NCI-H146 treated with DMSO at 0.1 percent for 48 hours (cell line): Measurements from ENCODE around the gene PTPRN2.
"Not testable (repeated sequence)": the region's sequence is repeated elsewhere in the genome, so short reads cannot be mapped to it uniquely, and the experiment has no call there.

Experiments
- DNase-seq: peaks from one replicate; lab custom pipeline; 2025; ENCODE audit not compliant: unreplicated experiment; lab: John Stamatoyannopoulos, UW

Gene PTPRN2

DNA sequence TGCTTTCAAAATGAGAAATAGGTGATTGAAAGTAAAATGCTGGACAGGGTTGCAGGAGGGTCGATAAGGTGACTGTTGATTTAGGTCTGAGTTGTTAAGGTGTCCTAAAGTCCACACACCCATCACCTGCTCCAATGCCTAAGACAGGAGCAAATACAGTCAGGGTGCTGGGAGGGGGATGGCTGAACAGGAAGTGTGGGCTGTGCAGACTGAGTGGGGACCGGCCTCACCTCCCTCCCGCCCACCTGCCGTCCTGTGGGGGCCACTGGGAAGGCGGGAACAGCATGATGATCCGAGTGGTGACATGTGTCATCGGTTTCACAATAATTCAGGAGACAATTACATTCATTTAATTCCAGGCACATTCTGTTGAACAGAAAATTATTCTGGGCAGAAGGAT, 990.1 kb downstream of the PTPRN2 start:
- DNase-seq: no peak

DNA sequence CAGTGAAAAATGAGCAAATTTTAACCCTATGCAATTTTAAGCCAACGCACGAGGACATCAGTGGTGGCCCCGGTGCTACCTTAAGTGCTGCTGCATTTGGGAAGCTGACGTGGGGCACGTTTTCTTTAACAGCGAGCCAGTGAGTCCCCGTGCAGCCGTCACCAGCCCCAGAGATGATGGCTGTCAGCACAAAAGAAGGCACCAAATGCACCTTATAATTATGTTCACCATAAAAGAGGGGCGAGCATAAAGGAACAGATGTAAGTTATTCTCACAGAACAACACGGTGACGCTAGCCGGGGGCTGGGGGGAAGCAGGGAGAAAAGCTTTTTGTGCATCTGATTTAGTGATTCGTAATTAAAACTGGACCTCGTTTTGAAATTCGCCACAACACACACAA, 990.7 kb downstream of the PTPRN2 start:
- no peak for DNase-seq

DNA sequence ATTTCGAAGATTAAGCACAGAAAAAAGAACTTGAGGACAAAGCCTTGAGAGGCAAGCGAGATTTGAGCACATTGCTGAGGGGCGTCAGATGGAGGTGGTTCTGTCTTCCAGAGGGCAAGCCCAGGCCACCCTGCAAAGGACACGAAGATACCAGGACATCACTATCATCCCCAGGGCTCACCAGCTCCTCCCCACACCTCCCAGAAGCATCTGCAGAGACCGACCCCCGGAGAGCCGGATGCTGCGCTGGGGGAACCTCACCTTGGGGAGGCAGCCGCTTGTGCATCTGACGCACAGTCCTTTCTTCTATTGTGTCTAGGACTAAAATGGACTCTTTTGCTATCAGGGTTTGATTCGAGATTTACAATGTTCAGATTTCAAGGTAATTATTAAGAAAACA, 991.2 kb downstream of the PTPRN2 start:
- no peak for DNase-seq

DNA sequence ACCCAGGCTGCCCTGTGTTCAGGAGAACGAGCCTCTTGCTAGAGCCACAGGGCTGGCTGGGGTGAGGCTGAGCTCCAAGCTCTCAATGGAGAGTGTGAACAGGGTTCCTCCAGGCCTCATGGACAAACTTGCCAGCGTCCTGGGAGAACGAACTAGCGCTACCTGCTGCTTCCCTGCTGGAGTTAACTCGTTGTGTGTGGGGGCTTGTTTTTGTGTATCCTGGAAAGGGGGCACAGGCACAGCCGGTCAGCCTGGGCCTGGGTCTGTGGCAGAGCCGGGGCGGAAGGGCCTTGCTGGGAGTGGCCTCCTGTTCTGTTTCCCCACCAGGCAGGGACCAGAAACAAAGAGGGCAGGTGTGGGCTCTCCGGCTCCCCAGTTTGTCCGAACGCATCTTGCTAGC, 991.6 kb downstream of the PTPRN2 start:
- DNase-seq: no peak

DNA sequence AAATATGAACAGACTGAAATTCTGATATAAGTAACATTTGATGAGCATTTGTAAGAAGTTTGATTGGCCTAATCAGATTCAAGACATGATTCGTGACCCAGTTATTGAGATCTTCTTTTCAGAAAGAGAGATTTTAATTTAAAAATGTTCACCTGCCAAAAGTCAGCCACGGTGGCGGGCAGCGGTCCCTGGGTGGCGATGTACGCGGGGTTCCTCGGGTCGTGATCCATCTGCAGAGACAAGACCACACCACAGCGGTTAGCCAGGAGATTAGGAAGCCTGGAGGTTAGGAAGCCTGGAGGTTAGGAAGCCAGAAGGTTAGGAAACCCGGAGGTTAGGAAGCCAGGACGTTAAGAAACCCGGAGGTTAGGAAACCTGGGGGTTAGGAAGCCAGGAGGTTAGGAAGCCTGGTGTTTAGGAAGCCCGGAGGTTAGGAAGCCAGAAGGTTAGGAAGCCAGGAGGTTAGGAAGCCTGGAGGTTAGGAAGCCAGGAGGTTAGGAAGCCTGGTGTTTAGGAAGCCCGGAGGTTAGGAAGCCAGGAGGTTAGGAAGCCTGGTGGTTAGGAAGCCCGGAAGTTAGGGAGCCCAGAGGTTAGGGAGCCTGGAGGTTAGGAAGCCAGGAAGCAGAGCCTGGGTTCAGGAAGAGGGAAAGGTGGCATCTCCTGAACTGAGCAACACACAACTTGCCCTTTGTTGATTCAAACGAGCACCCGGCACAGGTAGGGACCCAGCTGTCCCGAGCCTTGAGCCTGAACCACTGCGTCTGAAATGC, 992.4 kb downstream of the PTPRN2 start:
- DNase-seq: no peak

DNA sequence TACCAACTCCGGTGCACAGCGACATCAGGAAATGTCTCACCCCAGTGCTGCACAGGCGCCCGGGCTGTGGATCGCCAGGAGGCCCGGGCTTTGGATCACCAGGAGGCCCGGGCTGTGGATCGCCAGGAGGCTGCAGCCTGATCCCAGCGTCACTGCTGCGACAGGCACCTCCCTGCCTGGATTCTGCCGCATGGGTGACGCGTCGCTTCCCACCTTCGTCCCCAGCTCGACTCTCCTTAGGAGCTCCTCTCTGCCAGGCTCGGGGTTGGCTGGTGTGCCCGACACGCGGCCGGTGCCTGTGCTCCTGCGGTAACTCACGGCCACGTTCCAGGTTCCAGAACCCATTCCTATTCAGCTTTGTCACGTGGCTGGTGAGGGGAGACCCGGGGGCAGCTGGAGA, 993.3 kb downstream of the PTPRN2 start:
- no peak for DNase-seq

DNA sequence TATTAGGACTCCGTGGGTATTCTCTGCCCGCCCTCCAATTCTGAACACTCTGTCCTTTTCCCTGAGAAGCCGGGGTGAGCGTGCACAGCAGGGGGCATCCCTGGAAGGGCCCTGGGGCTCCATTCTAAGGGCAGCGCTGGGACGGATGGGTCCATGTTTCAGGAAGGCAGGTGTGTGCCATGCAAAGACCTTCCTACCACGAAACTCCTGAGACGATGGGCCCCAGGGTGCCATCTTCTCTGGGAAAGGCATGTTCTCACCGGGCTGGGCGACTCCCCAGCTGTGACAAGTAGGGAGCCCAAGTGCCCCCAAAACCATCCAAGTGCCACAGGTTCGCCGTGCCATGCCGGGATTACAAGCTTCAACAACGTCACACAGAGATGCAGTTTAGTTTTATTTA, 994.1 kb downstream of the PTPRN2 start:
- no peak for DNase-seq

DNA sequence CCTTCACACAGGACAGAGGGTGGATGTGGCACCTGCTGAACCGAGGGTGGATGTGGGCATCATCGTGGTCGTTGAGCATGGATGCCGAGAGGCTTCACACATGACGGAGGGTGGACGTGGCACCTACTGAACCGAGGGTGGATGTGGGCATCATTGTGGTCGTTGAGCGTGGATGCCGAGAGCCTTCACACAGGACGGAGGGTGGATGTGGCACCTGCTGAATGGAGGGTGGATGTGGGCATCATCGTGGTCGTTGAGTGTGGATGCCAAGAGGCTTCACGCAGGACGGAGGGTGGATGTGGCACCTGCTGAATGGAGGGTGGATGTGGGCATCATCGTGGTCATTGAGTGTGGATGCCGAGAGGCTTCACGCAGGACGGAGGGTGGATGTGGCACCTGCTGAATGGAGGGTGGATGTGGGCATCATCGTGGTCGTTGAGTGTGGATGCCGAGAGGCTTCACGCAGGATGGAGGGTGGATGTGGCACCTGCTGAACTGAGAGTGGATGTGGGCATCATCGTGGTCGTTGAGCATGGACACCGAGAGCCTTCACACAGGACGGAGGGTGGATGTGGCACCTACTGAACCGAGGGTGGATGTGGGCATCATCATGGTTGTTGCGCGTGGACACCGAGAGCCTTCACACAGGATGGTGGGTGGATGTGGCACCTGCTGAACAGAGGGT, 994.8 kb downstream of the PTPRN2 start:
- not testable (repeated sequence) for DNase-seq

DNA sequence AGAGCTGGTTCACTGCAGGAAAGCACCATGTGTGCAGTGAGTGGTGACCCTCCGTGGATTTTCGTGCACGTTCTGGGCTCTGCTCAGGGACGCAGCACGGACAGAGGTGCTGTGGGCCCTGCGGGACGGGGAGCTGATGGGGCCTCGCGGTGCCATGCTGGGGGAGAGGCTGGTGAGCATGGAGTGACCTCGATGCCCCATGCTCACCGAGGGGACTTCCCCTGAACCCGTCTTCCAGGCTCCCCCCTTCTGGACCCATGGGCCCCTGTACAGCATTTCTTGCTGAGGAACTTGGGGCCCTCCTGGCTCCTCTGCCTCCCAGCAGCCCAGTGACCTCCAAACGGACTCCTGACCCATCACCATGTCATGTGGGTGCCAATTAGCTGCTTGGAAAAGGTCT, 997.1 kb downstream of the PTPRN2 start:
- no peak for DNase-seq

DNA sequence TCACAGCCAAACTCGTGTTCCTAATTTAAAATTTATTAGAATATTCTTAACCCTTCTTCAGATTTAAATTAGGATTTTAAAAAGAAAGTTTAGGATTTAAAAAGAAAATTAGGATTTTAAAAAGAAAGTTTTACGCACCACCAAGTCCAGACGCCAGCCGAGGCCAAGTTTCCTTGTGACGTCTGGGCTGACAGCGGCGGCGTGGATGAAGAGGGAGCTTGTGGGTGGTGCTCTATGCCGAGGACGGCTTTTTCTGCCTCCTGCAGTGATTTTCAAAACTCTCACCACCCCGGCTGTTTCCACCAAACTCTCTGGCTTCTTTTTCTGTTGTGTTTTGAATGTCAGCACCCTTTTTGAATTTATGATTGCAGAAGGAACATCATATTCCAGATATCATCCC, 997.9 kb downstream of the PTPRN2 start:
- DNase-seq: no peak

DNA sequence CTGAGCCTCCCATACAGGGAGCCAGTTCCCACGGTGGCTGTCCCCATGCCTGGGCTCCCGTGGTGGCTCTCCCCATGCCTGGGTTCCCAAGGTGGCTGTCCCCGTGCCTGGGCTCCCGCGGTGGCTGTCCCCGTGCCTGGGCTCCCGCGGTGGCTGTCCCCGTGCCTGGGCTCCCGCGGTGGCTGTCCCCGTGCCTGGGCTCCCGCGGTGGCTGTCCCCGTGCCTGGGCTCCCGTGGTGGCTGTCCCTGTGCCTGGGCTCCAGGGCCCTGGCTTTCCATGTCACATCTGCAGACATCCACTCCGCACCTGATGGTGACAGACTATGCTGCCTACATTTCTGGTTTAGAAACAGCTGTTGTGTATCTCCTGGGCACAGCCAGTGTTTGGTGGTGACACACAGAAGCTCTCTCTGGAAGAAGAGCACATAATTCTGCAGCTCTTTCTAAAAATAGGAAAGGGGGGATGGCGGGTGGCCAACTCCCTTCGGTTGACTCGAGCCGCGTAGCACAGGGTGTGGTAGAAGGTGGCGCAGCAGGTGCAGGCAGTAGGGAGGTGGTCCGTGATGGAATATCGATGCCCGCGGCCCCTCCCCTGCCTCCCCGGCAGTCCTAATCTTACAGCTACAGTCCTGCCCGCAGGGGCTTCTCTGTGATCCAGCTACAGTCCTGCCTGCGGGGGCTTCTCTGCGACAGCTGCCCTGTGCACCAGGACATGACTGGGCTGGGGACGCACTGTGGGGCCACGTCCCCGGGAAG, 999.6 kb downstream of the PTPRN2 start:
- DNase-seq: no peak

DNA sequence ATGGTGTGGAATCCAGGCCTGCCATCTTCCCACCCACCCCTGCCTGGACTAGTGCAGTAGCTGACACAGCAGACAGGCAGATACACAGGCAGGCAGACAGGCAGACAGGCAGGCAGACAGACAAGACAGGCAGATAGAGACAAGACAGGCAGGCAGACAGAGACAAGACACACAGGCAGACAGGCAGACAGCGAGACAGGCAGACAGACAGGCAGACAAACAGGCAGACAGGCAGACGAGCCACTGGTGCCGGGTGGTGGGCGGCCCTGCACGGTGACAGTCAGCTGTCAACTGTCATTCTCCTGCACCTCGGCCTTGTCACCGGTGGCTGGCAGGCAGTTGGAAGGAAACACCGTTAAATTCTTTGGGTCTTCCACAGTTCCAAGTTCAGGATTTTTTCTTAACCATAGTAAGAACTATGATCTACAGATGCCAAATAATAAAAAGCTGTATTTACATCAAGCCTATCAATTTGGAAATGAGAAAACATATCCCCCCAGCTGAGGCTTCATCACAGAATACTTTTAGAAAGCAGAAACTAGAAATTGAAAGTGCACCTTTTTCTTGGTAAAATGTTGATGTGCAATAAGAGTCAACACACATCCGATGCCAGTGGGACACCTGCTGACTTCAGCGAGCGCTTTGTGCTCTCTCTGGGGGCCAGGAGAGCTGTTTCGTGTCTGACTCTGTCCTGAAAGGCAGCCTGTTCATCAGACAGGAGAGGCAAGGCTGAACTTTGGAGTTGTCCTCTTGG, 1000.4 kb downstream of the PTPRN2 start:
- DNase-seq: no peak

DNA sequence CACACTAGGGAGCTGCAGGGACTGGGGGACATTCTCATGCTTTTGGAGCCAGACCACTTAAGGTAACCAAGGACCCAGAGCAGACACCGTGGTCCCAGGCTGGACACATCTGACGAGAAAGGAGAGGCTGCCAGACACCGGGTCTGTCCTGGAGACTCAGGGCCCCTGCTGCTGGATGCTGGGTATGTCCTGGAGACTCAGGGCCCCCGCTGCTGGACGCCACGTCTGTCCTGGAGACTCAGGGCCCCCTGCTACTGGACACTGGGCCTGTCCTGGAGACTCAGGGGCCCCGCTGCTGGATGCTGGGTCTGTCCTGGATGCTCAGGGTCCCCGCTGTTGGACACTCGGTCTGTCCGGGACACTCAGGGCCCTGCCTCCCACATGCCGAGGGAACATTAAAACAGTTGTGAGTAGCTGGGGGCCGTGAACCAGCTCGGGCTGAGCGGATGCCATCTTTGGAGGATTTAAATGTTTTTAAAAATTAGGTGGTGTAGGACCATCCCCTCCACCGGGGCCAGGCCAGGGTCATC, 1001.1 kb downstream of the PTPRN2 start:
- no peak for DNase-seq

DNA sequence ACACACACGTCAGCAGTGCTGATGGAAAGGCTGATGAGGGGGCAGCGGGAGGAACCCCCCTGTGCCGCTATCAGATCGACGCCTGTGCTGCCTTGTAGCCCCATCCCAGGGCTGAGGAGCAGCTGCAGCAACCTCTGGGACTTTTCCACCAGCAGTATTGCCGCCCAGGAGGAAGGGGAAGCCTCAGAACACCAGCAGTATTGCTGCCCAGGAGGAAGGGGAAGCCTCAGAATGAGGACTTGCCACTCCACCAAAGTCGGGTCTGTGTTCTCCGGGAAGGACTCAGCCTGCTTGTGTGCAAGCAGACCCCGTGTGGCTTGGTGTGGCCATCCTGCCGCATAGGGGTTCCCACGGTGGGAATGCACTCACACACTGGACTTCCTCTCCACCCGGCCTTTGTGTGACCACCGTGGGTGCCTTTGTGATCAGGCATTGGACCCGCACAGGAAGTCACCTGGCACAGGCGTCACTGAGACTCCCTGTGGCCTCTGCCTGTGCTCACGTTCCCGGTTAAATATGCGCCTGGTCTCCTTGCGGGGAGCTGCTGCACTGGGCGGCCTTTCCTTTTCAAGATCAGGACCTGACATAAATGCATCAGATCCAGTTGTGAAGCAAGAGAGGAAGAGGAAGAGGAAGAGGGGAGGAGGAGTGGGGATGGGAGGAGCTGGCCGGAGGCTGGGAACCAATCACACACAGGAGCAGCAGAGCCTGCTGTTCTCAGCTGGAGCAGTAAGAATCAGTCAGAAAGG, 1002.3 kb downstream of the PTPRN2 start:
- DNase-seq: no peak

DNA sequence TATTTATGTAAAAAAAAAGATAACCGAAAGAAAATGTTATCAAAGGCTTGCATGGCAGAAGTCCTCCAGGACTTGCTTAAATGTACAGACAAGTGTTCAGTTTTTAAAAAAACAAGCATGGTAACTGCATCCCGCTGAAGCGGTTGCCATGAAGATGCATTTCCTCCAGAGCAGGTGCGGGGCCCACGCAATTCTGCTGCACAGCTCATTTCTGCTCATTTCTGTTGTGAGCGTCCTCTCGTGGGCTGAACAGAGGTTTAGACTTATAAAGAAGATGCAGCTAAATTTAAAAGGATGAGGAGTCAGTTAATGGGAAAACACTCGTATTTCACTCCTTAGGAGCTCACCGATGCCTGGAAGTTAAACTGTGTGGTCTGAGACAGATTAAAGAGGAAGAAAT, 1003.2 kb downstream of the PTPRN2 start:
- DNase-seq: no peak

DNA sequence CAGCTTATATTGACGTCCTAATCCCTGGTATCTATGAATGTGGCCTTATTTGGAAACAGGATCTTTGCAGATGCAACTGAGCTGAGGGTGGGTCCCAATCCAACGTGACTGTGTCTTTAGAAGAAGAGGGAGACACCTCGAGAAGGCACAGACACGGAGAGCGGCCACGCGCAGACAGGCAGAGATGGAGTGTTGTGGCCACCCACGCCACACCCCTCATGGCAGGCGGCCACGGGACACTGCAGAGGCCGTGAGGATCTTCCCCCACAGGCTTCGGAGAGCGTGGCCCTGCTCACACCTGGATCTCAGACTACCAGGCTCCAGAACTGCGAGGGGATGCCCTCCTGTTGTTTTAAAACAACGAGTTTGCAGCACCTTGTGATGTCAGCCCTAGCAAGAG, 1005.9 kb downstream of the PTPRN2 start:
- DNase-seq: no peak

DNA sequence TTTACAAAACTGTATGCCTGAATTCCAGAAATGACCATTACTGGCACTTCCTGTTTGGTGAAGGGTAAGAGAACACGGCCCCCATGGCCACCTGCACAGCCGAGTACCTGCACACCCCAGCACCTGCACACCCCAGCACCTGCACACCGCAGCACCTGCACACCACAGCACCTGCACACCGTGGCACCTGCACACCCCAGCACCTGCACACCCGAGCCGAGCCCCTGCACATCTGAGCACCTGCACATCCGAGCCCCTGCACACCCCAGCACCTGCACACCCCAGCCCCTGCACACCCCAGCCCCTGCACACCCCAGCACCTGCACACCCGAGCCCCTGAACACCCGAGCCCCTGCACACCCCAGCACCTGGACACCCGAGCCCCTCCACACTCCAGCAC, 1007.3 kb downstream of the PTPRN2 start:
- no peak for DNase-seq

DNA sequence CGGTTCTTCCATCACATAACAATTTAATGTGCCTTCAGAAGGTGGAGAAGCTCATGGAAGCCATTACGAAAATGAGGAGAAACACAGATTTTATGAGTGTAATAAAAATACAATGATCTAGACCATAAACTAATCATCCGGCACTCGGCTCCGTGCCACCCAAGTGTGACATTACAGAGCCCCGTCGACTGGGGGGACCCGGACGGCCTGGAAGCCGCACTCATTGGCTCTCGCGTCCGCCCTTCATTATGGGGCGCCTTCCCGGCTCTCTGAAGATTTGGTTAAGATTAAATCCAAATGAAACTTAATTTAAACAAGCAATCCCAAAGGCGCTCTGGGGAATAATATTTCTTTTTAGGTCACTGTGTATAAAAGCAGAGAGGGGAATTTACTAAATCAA, 1008.2 kb downstream of the PTPRN2 start:
- DNase-seq: no peak

DNA sequence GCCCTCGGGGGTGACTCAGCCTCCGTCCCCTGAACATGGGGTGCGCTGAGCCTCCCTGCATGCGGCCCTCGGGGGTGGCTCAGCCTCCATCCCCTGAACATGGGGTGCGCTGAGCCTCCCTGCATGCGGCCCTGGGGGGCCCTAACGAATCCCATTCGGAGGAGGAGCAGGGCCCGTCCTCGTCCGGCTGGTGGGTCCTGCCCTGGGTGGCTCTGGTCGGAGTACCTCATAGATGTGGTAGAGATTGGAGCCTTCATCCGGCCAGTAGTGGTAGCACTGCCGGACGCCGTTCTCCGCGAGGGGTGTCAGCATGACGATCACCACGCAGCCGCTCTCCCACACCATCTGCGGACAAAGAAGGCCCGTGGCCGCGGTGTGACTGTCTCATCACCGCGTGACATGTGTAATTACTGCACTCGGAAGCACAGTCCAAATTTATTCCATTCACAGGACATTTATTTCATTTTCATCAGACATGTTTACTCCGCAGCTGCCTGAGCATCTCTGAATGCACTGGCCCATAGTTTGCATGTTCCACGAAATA, 1009.8 kb downstream of the PTPRN2 start:
- no peak for DNase-seq

DNA sequence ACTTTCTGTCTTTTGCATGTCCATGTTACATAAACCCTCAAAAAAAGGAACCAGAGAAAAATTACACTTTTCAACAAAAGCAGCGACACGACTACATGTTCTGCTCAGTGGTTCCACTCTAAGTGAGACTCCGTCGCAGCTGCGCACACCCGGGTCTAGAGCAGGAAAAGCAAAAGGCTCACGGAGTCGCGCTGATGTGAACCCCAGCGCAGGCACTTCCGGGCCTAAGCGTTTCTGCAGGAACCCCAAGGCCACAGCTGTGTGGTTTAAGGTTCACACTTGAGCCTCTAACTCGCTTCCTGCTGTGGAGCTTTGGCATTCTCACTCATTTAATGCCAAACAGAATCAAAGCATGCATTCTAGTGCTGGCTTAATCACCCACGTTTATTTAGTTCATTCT, 1010.6 kb downstream of the PTPRN2 start:
- no peak for DNase-seq
